Karpas-422 (cell line): ENCODE data around the gene HRCT1. TPM values are rescaled to one million over a fixed set of nuclear protein-coding genes. Genes with fewer than 3 reads are reported as not detected.

Experiments
- DNase-seq: peaks from one replicate; pipeline ENCODE4 v3.0.0-alpha.2; 2015
- H2AFZ ChIP-seq: fragments of 200-600 bp; sonication (generic); 2 replicates; pipeline ENCODE4 v1.6.1; 2014; ENCODE audit warnings: antibody characterized with exemption, low read length, mixed read lengths
- H3K27ac ChIP-seq: fragments of 200-600 bp; sonication (generic); 2 replicates; pipeline ENCODE4 v1.5.1; 2014; ENCODE audit warnings: mild to moderate bottlenecking, low read length, moderate library complexity
- H3K27me3 ChIP-seq: fragments of 200-600 bp; sonication (generic); 2 replicates; pipeline ENCODE4 v1.6.1; 2014; ENCODE audit warnings: low read length, mixed read lengths
- H3K36me3 ChIP-seq: fragments of 200-600 bp; sonication (generic); 2 replicates; pipeline ENCODE4 v1.6.1; 2014; ENCODE audit warnings: low read length, mixed read lengths; ENCODE audit not compliant: insufficient read depth
- H3K4me1 ChIP-seq: fragments of 200-600 bp; sonication (generic); 2 replicates; pipeline ENCODE4 v1.6.1; 2014; ENCODE audit warnings: mild to moderate bottlenecking, low read length, mixed read lengths
- H3K4me2 ChIP-seq: fragments of 200-600 bp; sonication (generic); 2 replicates; pipeline ENCODE4 v1.6.1; 2014; ENCODE audit warnings: low read length, low read depth, mild to moderate bottlenecking; ENCODE audit not compliant: poor library complexity, severe bottlenecking
- H3K4me3 ChIP-seq: fragments of 200-600 bp; sonication (generic); 2 replicates; pipeline ENCODE4 v1.5.1; 2014; ENCODE audit warnings: mild to moderate bottlenecking, antibody characterized with exemption, low read length, mixed read lengths
- H3K79me2 ChIP-seq: fragments of 200-600 bp; sonication (generic); 2 replicates; pipeline ENCODE4 v1.6.1; 2014; ENCODE audit warnings: mild to moderate bottlenecking, low read length, mixed read lengths
- H3K9ac ChIP-seq: fragments of 200-600 bp; sonication (generic); 2 replicates; pipeline ENCODE4 v1.6.0; 2014; ENCODE audit warnings: low read length
- H3K9me2 ChIP-seq: fragments of 200-600 bp; sonication (generic), shearing (Covaris generic); replicated peaks from 2 replicates; pipeline ENCODE4 v1.6.0; 2014; ENCODE audit warnings: mild to moderate bottlenecking, low read length, moderate library complexity; ENCODE audit not compliant: insufficient read depth
- H3K9me3 ChIP-seq: fragments of 300-700, 200-600 bp; sonication (generic); 2 replicates; pipeline ENCODE4 v1.6.1; 2014; ENCODE audit warnings: low read length, mixed read lengths
- H4K20me1 ChIP-seq: fragments of 200-600 bp; sonication (generic); 2 replicates; pipeline ENCODE4 v1.6.1; 2014; ENCODE audit warnings: mild to moderate bottlenecking, antibody characterized with exemption, low read length, low read depth; ENCODE audit not compliant: insufficient read depth
- total RNA-seq: library from RNA; depleted of rRNA; stranded (reverse); fragments of >200 nt; shearing (Covaris generic); gene quantifications from 2 replicates; pipeline ENCODE4 v1.2.3, GENCODE V29; 2014; ENCODE audit warnings: low replicate concordance

HRCT1 gene
- total RNA-seq, 1 experiment from 2014 or later = not detected

GRCh38 chr9:35863583-35863982 is 42.4 kb upstream of the HRCT1 start:
- no peaks in the 10 kb centered on the region for H3K4me1 ChIP-seq
- no peaks in the 10 kb centered on the region for H3K9me2 ChIP-seq
- no peak overlapping the region for H3K27ac ChIP-seq
- peak; percentile 51 for DNase-seq
- H3K27me3 ChIP-seq = no peaks in the 10 kb centered on the region
- no peak overlapping the region for H2AFZ ChIP-seq
- H3K4me3 ChIP-seq = no peak overlapping the region
- no peaks in the 10 kb centered on the region for H3K9me3 ChIP-seq
- H3K79me2 ChIP-seq = no peaks in the 10 kb centered on the region
- H3K36me3 ChIP-seq = no peaks in the 10 kb centered on the region
- no peak overlapping the region for H3K4me2 ChIP-seq
- H4K20me1 ChIP-seq = no peaks in the 10 kb centered on the region
- no peak overlapping the region for H3K9ac ChIP-seq

- no peak overlapping the region for H3K27ac ChIP-seq
- H3K79me2 ChIP-seq = no peaks in the 10 kb centered on the region
- H2AFZ ChIP-seq = no peak overlapping the region
- no peak overlapping the region for H3K4me2 ChIP-seq
- DNase-seq = no peak
- no peak overlapping the region for H3K9ac ChIP-seq
- no peaks in the 10 kb centered on the region for H3K9me3 ChIP-seq
- no peak overlapping the region for H3K4me3 ChIP-seq
- no peaks in the 10 kb centered on the region for H3K9me2 ChIP-seq
- no peaks in the 10 kb centered on the region for H3K27me3 ChIP-seq
- H4K20me1 ChIP-seq = no peaks in the 10 kb centered on the region
- no peaks in the 10 kb centered on the region for H3K4me1 ChIP-seq
- H3K36me3 ChIP-seq = no peaks in the 10 kb centered on the region
Observed at GRCh38 chr9:35864695-35865255, 41.2 kb upstream of the HRCT1 start.

GRCh38 chr9:35867538-35867937 is 38.5 kb upstream of the HRCT1 start:
- Histone ChIP-seq H4K20me1 (no peaks in the 10 kb centered on the region), H3K9me3 (no peaks in the 10 kb centered on the region), H3K79me2 (no peaks in the 10 kb centered on the region), H3K4me3 (no peak overlapping the region), H3K9me2 (no peaks in the 10 kb centered on the region), H3K4me2 (no peak overlapping the region), H3K4me1 (no peaks in the 10 kb centered on the region), H3K27me3 (no peaks in the 10 kb centered on the region), H3K27ac (no peak overlapping the region), H3K9ac (no peak overlapping the region), H3K36me3 (no peaks in the 10 kb centered on the region), H2AFZ (no peak overlapping the region)
- no peak for DNase-seq

- no peak overlapping the region for H2AFZ ChIP-seq
- H3K27me3 ChIP-seq = no peaks in the 10 kb centered on the region
- no peak overlapping the region for H3K4me3 ChIP-seq
- no peak overlapping the region for H3K27ac ChIP-seq
- H3K9me2 ChIP-seq = no peaks in the 10 kb centered on the region
- no peaks in the 10 kb centered on the region for H3K4me1 ChIP-seq
- H3K9me3 ChIP-seq = no peaks in the 10 kb centered on the region
- DNase-seq = no peak
- no peaks in the 10 kb centered on the region for H3K36me3 ChIP-seq
- H3K79me2 ChIP-seq = no peaks in the 10 kb centered on the region
- H4K20me1 ChIP-seq = no peaks in the 10 kb centered on the region
- H3K9ac ChIP-seq = no peak overlapping the region
- H3K4me2 ChIP-seq = no peak overlapping the region
Observed at GRCh38 chr9:35868933-35869332, 37.1 kb upstream of the HRCT1 start.

- Histone ChIP-seq H3K79me2 (no peaks in the 10 kb centered on the region), H3K36me3 (no peaks in the 10 kb centered on the region), H3K27ac (no peak overlapping the region), H2AFZ (no peak overlapping the region), H3K9ac (no peak overlapping the region), H3K4me3 (no peak overlapping the region), H3K4me2 (no peak overlapping the region), H3K9me2 (no peaks in the 10 kb centered on the region), H3K27me3 (no peaks in the 10 kb centered on the region), H4K20me1 (no peaks in the 10 kb centered on the region), H3K4me1 (no peaks in the 10 kb centered on the region), H3K9me3 (no peaks in the 10 kb centered on the region)
- no peak for DNase-seq
Observed at GRCh38 chr9:35869621-35870216, 36.3 kb upstream of the HRCT1 start.

GRCh38 chr9:35870351-35870923 is 35.6 kb upstream of the HRCT1 start, which contains the start of gene OR13J1:
Gene OR13J1, minus strand, starts transcription at chr9:35870401. Its CDS starts 0 bp downstream, at chr9:35870401.
- Histone ChIP-seq H2AFZ (no peak within 1 kb of the TSS), H3K4me2 (no peak within 1 kb of the TSS), H3K79me2 (no peaks in the 10 kb centered on the region)

GRCh38 chr9:35871545-35871944 is 34.5 kb upstream of the HRCT1 start:
- H3K9me3 ChIP-seq = no peaks in the 10 kb centered on the region
- H3K27ac ChIP-seq = no peak overlapping the region
- H3K4me2 ChIP-seq = no peak overlapping the region
- no peaks in the 10 kb centered on the region for H3K4me1 ChIP-seq
- H3K9ac ChIP-seq = no peak overlapping the region
- H3K79me2 ChIP-seq = no peaks in the 10 kb centered on the region
- no peak overlapping the region for H2AFZ ChIP-seq
- H3K9me2 ChIP-seq = no peaks in the 10 kb centered on the region
- no peaks in the 10 kb centered on the region for H3K27me3 ChIP-seq
- no peaks in the 10 kb centered on the region for H4K20me1 ChIP-seq
- no peak for DNase-seq
- H3K4me3 ChIP-seq = no peak overlapping the region
- H3K36me3 ChIP-seq = no peaks in the 10 kb centered on the region

More at GRCh38 chr9:35870351-35870923, 35.6 kb upstream of the HRCT1 start, which contains the start of gene OR13J1:
- H3K9me3 ChIP-seq = no peaks in the 10 kb centered on the region
- H3K27me3 ChIP-seq = no peaks in the 10 kb centered on the region
- H3K27ac ChIP-seq = no peak within 1 kb of the TSS
- no peaks in the 10 kb centered on the region for H3K36me3 ChIP-seq
- DNase-seq = no peak
- no peaks in the 10 kb centered on the region for H3K9me2 ChIP-seq
- H3K9ac ChIP-seq = no peak within 1 kb of the TSS
- H3K4me3 ChIP-seq = no peak within 1 kb of the TSS
- no peaks in the 10 kb centered on the region for H3K4me1 ChIP-seq
- H4K20me1 ChIP-seq = no peaks in the 10 kb centered on the region

- no peak for DNase-seq
- Histone ChIP-seq H3K27ac (no peak overlapping the region), H3K9me2 (no peaks in the 10 kb centered on the region), H3K4me3 (no peak overlapping the region), H3K9ac (no peak overlapping the region), H3K4me2 (no peak overlapping the region), H3K9me3 (no peaks in the 10 kb centered on the region), H3K27me3 (no peaks in the 10 kb centered on the region; the same call in 1 of the 2 replicates), H3K4me1 (no peaks in the 10 kb centered on the region), H4K20me1 (no peaks in the 10 kb centered on the region), H2AFZ (no peak overlapping the region), H3K36me3 (no peaks in the 10 kb centered on the region), H3K79me2 (no peaks in the 10 kb centered on the region)
Observed at GRCh38 chr9:35872505-35872904, 33.5 kb upstream of the HRCT1 start.
